ENCODE measurements around the gene PIM1. TPM values are rescaled to one million over a fixed set of nuclear protein-coding genes. Genes with fewer than 3 reads are reported as not detected.

PIM1 gene
- total and polyA plus RNA-seq, 9 of the 15 experiments (the other 6 are each of a cell fraction or from before 2014, with no cell fraction given) = 19.0 to 789 (median 212) TPM

- no peak for TF ChIP-seq RERE (CRISPR knock-in tag; IDR thresholded peaks at IDR 0.05; ENCODE audit: borderline replicate concordance)
- no peak for TF ChIP-seq CHCHD3 (CRISPR knock-in tag; IDR thresholded peaks at IDR 0.05)
- no peak for TF ChIP-seq MAFF (IDR thresholded peaks at IDR 0.05; ENCODE audit: low read length)
- TF ChIP-seq JUNB (CRISPR knock-in tag; conservative IDR thresholded peaks at IDR 0.05) = no peak
- 0 out of 2 replicates have a peak, but pooled peaks have one; percentile 16 for TF ChIP-seq ZNF263 (CRISPR knock-in tag; IDR thresholded peaks at IDR 0.05; ENCODE audit: borderline replicate concordance)
- no peak for TF ChIP-seq HIVEP1 (CRISPR knock-in tag; IDR thresholded peaks at IDR 0.05)
- no peak for TF ChIP-seq THRB (CRISPR knock-in tag; conservative IDR thresholded peaks at IDR 0.05)
- peak; percentile 80 for TF ChIP-seq NFIC (IDR thresholded peaks at IDR 0.05)
- no peak for TF ChIP-seq PHF20 (IDR thresholded peaks at IDR 0.05; ENCODE audit: partially characterized antibody)
- TF ChIP-seq ZNF444 (CRISPR knock-in tag; IDR thresholded peaks at IDR 0.05) = no peak
- no peak for TF ChIP-seq MIER1 (IDR thresholded peaks at IDR 0.05; ENCODE audit: low read depth)
- no peak for TF ChIP-seq ZNF121 (CRISPR knock-in tag; conservative IDR thresholded peaks at IDR 0.05)
- no peak for TF ChIP-seq ZBTB43 (CRISPR knock-in tag; IDR thresholded peaks at IDR 0.05)
- TF ChIP-seq ZNF696 (CRISPR knock-in tag; conservative IDR thresholded peaks at IDR 0.05) = peak; percentile 33; the same call in 1 of the 2 replicates
- TF ChIP-seq MLLT1 (IDR thresholded peaks at IDR 0.05) = peak; percentile 83 to 88
- no peak for TF ChIP-seq YBX1 (IDR thresholded peaks at IDR 0.05)
- TF ChIP-seq POLR3G (IDR thresholded peaks at IDR 0.05; ENCODE audit: extremely low read depth, insufficient read length, insufficient replicate concordance) = no peak
- TF ChIP-seq STAT5B (CRISPR knock-in tag; IDR thresholded peaks at IDR 0.05) = no peak
- no peak for TF ChIP-seq ZNF23 (CRISPR knock-in tag; IDR thresholded peaks at IDR 0.05)
Measured at GRCh38 chr6:37173493-37174195, 3.7 kb downstream of the PIM1 start (continued).
